ENCODE measurements around the gene PDX1.

DNA sequence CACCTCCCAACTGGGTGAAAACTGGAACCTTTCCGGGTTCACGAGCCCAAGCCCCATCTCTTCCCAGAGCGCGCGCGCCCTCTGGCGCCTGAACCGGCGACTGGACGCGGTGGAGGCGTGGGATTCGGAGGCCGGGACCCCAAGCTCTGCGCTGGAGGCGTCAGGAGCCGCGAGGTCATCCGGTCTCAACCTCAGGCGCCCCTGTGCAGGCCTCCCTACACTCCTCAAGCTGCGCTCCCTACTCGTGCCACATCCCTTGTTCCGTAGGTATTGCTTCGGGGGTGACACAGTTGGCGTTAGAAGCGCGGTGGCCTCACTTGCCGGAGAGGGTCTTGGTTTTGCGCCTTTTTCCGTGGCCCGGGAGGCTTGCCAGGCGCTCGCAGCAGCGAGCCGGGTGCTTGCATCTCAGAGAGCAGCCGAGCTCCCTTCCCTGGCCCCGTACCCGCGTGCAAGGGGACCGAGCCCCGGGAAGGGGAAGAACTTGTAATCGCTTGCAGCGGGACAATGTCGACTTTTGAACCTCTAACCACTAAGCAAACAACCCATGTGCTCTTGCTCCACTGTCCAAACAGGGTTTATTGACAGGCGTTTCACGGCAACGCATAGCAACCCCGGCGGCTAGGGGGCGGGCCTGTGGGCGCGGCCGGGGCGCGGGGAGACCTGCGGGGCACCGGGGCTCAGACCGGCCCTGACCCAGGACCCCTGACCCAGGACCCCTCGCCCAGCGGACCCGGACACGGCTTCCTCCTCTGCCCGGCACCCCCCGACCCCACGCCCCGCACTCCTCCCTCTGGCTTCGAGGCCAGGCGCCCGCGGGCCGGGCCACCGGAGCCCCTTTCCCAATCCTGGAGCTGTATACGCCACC, 40.8 kb downstream of the PDX1 start:
- TF ChIP-seq POLR2A (IDR thresholded peaks at IDR 0.05), result no peak
- TF ChIP-seq, protein P1, sequence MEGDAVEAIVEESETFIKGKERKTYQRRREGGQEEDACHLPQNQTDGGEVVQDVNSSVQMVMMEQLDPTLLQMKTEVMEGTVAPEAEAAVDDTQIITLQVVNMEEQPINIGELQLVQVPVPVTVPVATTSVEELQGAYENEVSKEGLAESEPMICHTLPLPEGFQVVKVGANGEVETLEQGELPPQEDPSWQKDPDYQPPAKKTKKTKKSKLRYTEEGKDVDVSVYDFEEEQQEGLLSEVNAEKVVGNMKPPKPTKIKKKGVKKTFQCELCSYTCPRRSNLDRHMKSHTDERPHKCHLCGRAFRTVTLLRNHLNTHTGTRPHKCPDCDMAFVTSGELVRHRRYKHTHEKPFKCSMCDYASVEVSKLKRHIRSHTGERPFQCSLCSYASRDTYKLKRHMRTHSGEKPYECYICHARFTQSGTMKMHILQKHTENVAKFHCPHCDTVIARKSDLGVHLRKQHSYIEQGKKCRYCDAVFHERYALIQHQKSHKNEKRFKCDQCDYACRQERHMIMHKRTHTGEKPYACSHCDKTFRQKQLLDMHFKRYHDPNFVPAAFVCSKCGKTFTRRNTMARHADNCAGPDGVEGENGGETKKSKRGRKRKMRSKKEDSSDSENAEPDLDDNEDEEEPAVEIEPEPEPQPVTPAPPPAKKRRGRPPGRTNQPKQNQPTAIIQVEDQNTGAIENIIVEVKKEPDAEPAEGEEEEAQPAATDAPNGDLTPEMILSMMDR (IDR thresholded peaks at IDR 0.05), result peak in 1 of 4 experiments; percentile 28
